Jurkat, Clone E6-1 (cell line): ENCODE measurements around the gene CDON. TPM values are rescaled to one million over a fixed set of nuclear protein-coding genes. Genes with fewer than 3 reads are reported as not detected.

ENCODE experiments used
- DNase-seq: peaks from one replicate; pipeline ENCODE4 v3.0.0-alpha.2; 2011; ENCODE audit warnings: low read depth, low spot score
- H3K4me3 ChIP-seq: 2 replicates; pipeline ENCODE4 v1.5.1; 2011; ENCODE audit warnings: mild to moderate bottlenecking, low read length, control low read depth, moderate library complexity
- polyA plus RNA-seq: library from polyadenylated mRNA; unstranded; fragments of >200 nt; gene quantifications from one replicate; pipeline ENCODE4 v1.2.1, GENCODE V29; 2012; ENCODE audit warnings: missing spikeins; ENCODE audit not compliant: insufficient read length, insufficient read depth

Gene CDON
- 4.2 TPM for polyA plus RNA-seq

GRCh38 chr11:126062679-126063506 is at the start of gene CDON:
Gene CDON, minus strand, starts transcription at chr11:126062866. Its CDS starts 39,390 bp downstream, at chr11:126023476.
- peak within 1 kb of the TSS; percentile 54 for H3K4me3 ChIP-seq
- DNase-seq: peak; percentile 88

DNA sequence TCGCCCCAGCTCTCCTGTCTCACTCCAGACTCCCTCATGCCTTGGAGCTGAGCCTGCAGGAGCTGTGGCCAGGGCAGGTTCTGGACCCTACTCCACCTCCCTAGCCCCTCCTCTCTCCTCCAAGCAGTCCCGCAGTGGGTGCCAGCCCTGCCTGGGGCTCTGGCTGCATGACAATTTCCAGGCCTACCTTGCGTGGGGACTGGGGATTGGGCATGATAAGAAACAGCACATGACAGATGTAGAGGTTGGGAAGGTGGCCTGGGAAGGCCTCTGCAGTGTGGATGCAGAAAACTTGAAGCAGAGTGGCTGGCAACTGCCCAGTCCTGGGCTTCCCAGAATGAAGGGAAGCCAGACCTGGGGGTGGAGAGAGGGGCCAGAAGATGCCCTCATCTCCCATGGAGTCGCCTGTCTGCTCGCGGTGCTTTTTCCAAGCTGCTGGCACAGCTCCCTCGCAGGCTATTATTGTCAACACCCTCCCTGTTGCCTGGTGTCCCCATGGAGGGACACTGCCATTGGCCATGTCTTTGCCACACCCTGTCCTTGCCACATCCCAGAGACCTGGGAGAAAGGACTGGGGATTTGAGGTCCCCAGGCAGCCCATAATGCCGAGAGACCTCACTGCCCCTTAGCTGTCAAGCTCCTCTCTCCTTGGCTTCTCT is 48.9 kb upstream of the CDON start:
- DNase-seq: no peak
- H3K4me3 ChIP-seq: no peak overlapping the region

- no peak for DNase-seq
Measured at GRCh38 chr11:126109941-126110731, 47.5 kb upstream of the CDON start.

DNA sequence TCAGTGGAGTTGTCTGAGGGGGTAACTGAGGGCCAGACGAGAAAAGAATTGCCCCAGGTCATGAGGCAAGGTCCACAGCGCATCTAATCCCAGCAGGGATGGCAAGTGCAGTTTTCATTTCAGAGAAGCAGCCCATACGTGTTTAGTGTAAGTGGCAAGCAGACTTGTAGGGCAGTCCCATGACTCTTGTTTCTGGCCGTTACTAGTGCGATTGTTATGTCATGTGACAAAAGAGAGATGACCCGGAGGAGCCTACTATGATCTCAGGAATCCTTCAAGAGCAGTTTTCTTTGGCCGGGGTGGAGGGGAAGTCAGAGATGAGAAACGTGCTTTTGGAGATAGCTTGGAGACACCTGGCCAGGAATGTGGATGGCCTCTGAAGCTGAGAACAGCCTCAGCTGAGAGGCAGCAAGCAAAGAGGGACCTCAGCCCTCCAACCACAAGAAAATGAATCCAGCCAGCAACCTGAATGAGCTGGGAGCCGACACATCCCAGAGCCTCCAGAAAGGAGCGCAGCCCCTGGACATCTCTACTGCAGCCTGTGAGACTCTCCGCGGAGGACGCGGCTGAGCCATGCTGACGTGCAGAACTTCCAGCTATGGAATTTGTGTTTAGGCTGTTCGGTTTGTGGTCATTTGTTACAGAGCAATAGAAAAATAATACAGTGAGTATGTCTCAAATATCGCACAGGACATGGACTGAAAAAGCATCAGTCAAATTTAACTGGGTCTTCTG is 44.1 kb upstream of the CDON start:
- DNase-seq: no peak
- no peak overlapping the region for H3K4me3 ChIP-seq

More at GRCh38 chr11:126109941-126110731, 47.5 kb upstream of the CDON start:
- H3K4me3 ChIP-seq: no peak overlapping the region

DNA sequence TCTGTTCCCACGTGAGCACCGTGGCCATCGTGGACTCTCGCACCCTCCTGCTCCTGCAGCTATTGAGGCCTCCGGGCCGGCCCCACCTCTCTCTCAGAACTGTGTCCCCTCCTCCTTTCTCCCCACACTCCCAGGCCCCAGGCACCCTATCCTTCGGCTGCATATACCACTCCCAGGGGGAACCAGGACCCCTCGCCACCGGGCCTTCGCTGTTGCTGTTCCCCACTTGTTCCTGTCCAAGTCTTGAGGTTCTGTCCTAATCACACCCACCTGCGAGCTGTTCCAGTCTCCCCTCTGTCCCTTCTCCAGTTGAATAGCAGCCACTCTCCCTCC is 43.0 kb upstream of the CDON start:
- H3K4me3 ChIP-seq: no peak overlapping the region
- no peak for DNase-seq

- DNase-seq: no peak
- no peak overlapping the region for H3K4me3 ChIP-seq
Measured at GRCh38 chr11:126105022-126105747, 42.5 kb upstream of the CDON start.

GRCh38 chr11:126104420-126104819 is 41.8 kb upstream of the CDON start:
- no peak overlapping the region for H3K4me3 ChIP-seq
- DNase-seq: no peak

GRCh38 chr11:126103150-126103549 is 40.5 kb upstream of the CDON start:
- H3K4me3 ChIP-seq: no peak overlapping the region
- DNase-seq: no peak

GRCh38 chr11:126102436-126102981 is 39.8 kb upstream of the CDON start:
- no peak overlapping the region for H3K4me3 ChIP-seq
- DNase-seq: no peak

DNA sequence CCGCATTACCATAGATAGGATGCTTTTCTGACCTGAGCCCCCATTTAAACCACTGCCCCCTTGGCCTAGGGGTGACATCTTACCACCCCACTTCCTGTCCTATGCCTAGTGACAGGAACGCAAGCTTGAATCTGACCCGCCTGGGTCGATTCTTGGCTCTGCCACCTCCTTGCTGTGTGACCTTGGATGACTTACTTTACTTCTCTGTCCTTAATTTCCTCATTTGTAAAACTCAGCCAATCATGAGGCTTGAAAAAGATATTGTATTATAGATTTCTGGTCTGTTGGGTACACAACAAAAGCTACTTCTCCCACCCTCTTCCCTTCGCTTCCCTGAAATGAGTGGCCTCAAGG is 39.2 kb upstream of the CDON start:
- no peak overlapping the region for H3K4me3 ChIP-seq
- DNase-seq: no peak

- no peak for DNase-seq
- no peak overlapping the region for H3K4me3 ChIP-seq
Measured at GRCh38 chr11:126101251-126101929, 38.7 kb upstream of the CDON start.

- no peak for DNase-seq
- H3K4me3 ChIP-seq: no peak overlapping the region
Measured at GRCh38 chr11:126100716-126101115, 38.0 kb upstream of the CDON start.

GRCh38 chr11:126098204-126098769 is 35.6 kb upstream of the CDON start:
- no peak overlapping the region for H3K4me3 ChIP-seq
- no peak for DNase-seq

- DNase-seq: no peak
- no peak overlapping the region for H3K4me3 ChIP-seq
Measured at GRCh38 chr11:126095745-126096144, 33.1 kb upstream of the CDON start.

DNA sequence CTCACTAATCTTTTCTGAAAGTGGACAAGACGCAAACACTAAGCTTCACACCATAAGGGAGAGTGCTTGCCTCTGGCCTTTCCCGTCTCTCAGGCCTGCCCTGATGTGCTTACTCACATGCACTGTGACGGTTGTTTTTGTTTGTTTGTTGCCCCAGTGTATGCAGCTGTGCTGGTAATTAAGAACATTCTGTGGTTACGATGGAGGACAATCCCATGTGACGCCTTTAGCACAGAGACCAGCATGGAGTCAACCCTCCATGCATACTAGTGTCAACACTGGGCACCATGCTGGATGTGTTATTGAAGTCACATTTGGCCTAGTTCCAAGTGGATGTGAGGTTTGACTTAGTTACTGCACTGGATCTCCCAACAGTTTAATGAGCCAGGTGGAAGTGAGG is 27.8 kb upstream of the CDON start:
- no peak overlapping the region for H3K4me3 ChIP-seq
- DNase-seq: no peak

DNA sequence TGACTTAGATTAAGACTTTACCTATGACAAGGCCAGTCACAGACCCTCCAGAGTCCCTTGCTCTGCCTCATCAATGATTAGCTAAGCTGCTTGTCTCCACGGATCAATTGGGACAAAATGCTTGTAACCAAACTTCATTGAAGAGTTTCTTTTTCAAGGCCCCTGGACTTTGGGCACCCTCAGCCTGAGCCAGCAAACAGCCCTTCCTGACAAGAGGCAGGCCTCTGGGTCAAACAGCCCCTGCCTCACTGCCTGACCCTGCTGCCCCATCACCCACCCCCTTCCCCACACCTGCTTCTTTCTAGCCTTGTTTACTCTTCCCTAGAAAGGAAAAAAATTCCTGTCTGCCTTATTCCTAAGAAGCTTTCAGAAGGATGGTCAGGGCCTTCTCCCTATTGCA is 26.3 kb upstream of the CDON start:
- DNase-seq: no peak
- no peak overlapping the region for H3K4me3 ChIP-seq

GRCh38 chr11:126086248-126086647 is 23.6 kb upstream of the CDON start:
- no peak for DNase-seq
- H3K4me3 ChIP-seq: no peak overlapping the region

DNA sequence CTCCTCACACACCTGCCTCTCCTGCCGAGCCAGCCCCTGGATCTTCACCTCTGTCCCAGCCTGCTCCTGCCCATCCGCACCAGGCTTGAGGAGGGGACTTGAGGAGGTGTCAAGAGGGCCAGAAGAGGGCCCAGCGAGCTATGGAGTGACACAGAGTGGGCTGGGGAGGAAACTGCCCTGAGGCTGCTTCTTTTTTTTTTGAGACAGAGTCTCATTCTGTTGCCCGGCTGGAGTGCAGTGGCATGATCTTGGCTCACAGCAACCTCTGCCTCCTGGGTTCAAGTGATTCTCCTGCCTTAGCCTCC is 21.9 kb upstream of the CDON start:
- DNase-seq: no peak
- H3K4me3 ChIP-seq: peak overlapping the region; percentile 39
